ENCODE measurements around the gene NTN3.

Gene NTN3

GRCh38 chr16:2497116-2497630 is 26.1 kb downstream of the NTN3 start:
- no peaks in the 10 kb centered on the region for H3K27me3 Mint-ChIP-seq (ENCODE audit: low read depth)
- TF ChIP-seq CTCF (IDR thresholded peaks at IDR 0.05; ENCODE audit: unreplicated experiment in 3 of 3): no peak
- H3K27ac Mint-ChIP-seq: peak overlapping the region; percentile 25 to 69 (median 43)
- H3K4me3 Mint-ChIP-seq: peak overlapping the region in 1 of 3 experiments; percentile 2
- peaks cover 8% of the 10 kb centered on the region for H3K4me1 Mint-ChIP-seq
- peaks cover 6% of the 10 kb centered on the region for H3K36me3 Mint-ChIP-seq (ENCODE audit: low read depth)
- H3K9me3 Mint-ChIP-seq: no peaks in the 10 kb centered on the region

- H3K27ac Mint-ChIP-seq: peak overlapping the region; percentile 25 to 69 (median 43)
- peaks cover 14% of the 10 kb centered on the region for H3K4me1 Mint-ChIP-seq
- H3K36me3 Mint-ChIP-seq (ENCODE audit: low read depth): peaks cover 6% of the 10 kb centered on the region
- H3K9me3 Mint-ChIP-seq: no peaks in the 10 kb centered on the region
- peak overlapping the region in 1 of 3 experiments; percentile 2 for H3K4me3 Mint-ChIP-seq
- no peak for TF ChIP-seq CTCF (IDR thresholded peaks at IDR 0.05; ENCODE audit: unreplicated experiment in 3 of 3)
- H3K27me3 Mint-ChIP-seq (ENCODE audit: low read depth): no peaks in the 10 kb centered on the region
These were observed 26.8 kb downstream of the NTN3 start for GRCh38 chr16:2497695-2498484.

GRCh38 chr16:2498531-2499253 is 27.6 kb downstream of the NTN3 start:
- Mint-ChIP-seq H3K4me1 (peaks cover 16% of the 10 kb centered on the region), H3K9me3 (no peaks in the 10 kb centered on the region), H3K27me3 (ENCODE audit: low read depth) (no peaks in the 10 kb centered on the region), H3K27ac (no peak overlapping the region), H3K36me3 (ENCODE audit: low read depth) (peaks cover 6% of the 10 kb centered on the region), H3K4me3 (no peak overlapping the region)
- TF ChIP-seq CTCF (IDR thresholded peaks at IDR 0.05; ENCODE audit: unreplicated experiment in 3 of 3): no peak

GRCh38 chr16:2499454-2499853 is 28.4 kb downstream of the NTN3 start:
- H3K4me3 Mint-ChIP-seq: no peak overlapping the region
- H3K27ac Mint-ChIP-seq: no peak overlapping the region
- peaks cover 16% of the 10 kb centered on the region for H3K4me1 Mint-ChIP-seq
- no peak for TF ChIP-seq CTCF (IDR thresholded peaks at IDR 0.05; ENCODE audit: unreplicated experiment in 3 of 3)
- H3K36me3 Mint-ChIP-seq (ENCODE audit: low read depth): peaks cover 6% of the 10 kb centered on the region
- no peaks in the 10 kb centered on the region for H3K27me3 Mint-ChIP-seq (ENCODE audit: low read depth)
- H3K9me3 Mint-ChIP-seq: no peaks in the 10 kb centered on the region

GRCh38 chr16:2499890-2500429 is 28.9 kb downstream of the NTN3 start:
- Mint-ChIP-seq H3K36me3 (ENCODE audit: low read depth) (peaks cover 6% of the 10 kb centered on the region), H3K27me3 (ENCODE audit: low read depth) (no peaks in the 10 kb centered on the region), H3K9me3 (no peaks in the 10 kb centered on the region), H3K4me3 (no peak overlapping the region), H3K27ac (no peak overlapping the region), H3K4me1 (peaks cover 21% of the 10 kb centered on the region)
- TF ChIP-seq CTCF (IDR thresholded peaks at IDR 0.05; ENCODE audit: unreplicated experiment in 3 of 3): no peak
